NCI-H748 (cell line): ENCODE data around the gene TTC31.
"Not testable (repeated sequence)": the region's sequence is repeated elsewhere in the genome, so short reads cannot be mapped to it uniquely, and the experiment has no call there.

Source experiments
- DNase-seq: peaks from one replicate; lab custom pipeline; 2025; ENCODE audit not compliant: unreplicated experiment; lab: John Stamatoyannopoulos, UW

Gene TTC31

GRCh38 chr2:74483675-74484164 lies 839 bp downstream of the TTC31 start:
- not testable (repeated sequence) for DNase-seq

GRCh38 chr2:74486141-74486540 lies 3.3 kb downstream of the TTC31 start:
- no peak for DNase-seq

GRCh38 chr2:74488643-74489481 lies 6.0 kb downstream of the TTC31 start:
- no peak for DNase-seq

- no peak for DNase-seq
These were observed 7.0 kb downstream of the TTC31 start for GRCh38 chr2:74489906-74490305.

GRCh38 chr2:74491648-74492544 lies 9.0 kb downstream of the TTC31 start:
- DNase-seq: no peak

GRCh38 chr2:74493546-74493945 lies 10.7 kb downstream of the TTC31 start:
- DNase-seq: no peak

- DNase-seq: no peak
These were observed 12.6 kb downstream of the TTC31 start for GRCh38 chr2:74495440-74495839.

- DNase-seq: no peak
These were observed 14.3 kb downstream of the TTC31 start for GRCh38 chr2:74496997-74497776.

GRCh38 chr2:74497777-74498499 lies 15.1 kb downstream of the TTC31 start:
- peak; percentile 53 for DNase-seq

GRCh38 chr2:74498500-74499266 lies 15.8 kb downstream of the TTC31 start:
- DNase-seq: no peak

- no peak for DNase-seq
These were observed 16.5 kb downstream of the TTC31 start, which contains the start of gene LBX2 for GRCh38 chr2:74499267-74499939. Gene LBX2 (minus strand): TSS chr2:74499603. CDS start chr2:74499537, 66 bp downstream.

GRCh38 chr2:74499940-74500577 lies 17.2 kb downstream of the TTC31 start:
- DNase-seq: no peak

GRCh38 chr2:74500578-74500946 lies 17.7 kb downstream of the TTC31 start:
- no peak for DNase-seq

GRCh38 chr2:74501335-74502071 lies 18.6 kb downstream of the TTC31 start:
- no peak for DNase-seq

- DNase-seq: no peak
These were observed 19.4 kb downstream of the TTC31 start for GRCh38 chr2:74502147-74502719.

GRCh38 chr2:74502720-74503505 lies 20.0 kb downstream of the TTC31 start:
- DNase-seq: peak; percentile 57
